HepG2 (cell line): ENCODE results near the gene ITGA7. TPM values are rescaled to one million over a fixed set of nuclear protein-coding genes. Genes with fewer than 3 reads are reported as not detected.

Source experiments
- ATAC-seq: fragments of 200-7000 bp; cut with Tn5 transposase; 3 replicates; pipeline ENCODE4 v1.9.1; 2020; ENCODE audit warnings: mild to moderate bottlenecking, moderate library complexity
- BruUV-seq: library from RNA; stranded (reverse); fragments of 400-500 nt; replicated peaks from 2 replicates; lab custom pipeline; 2021; lab: Mats Ljungman, UMichigan
- CTCF ChIA-PET: fragments of 300-600 bp; formaldehyde crosslinking; extraction: SDS; loops from one replicate; lab custom pipeline; 2021; ENCODE audit warnings: low total read pairs, inconsistent platforms, low intra/inter-chr PET ratio; lab: Yijun Ruan, JAX
- POLR2A ChIA-PET: fragments of 350-600 bp; sonication (Branson Sonifier 250); formaldehyde crosslinking; loops from one replicate; lab custom pipeline; 2020; ENCODE audit warnings: antibody characterized with exemption, inconsistent platforms; lab: Yijun Ruan, JAX
- DNase-seq: peaks from one replicate; pipeline ENCODE4 v3.0.0-alpha.2; 2015; ENCODE audit warnings: low spot score
- FAIRE-seq: peaks from 3 replicates; lab custom pipeline; 2011; peaks lifted over from hg19 to GRCh38; lab: Jason Lieb, UNC
- H2AFZ ChIP-seq: one replicate; pipeline ENCODE4 v1.6.1; 2011; ENCODE audit warnings: low read length, inconsistent platforms
- H3K27ac ChIP-seq: fragments of 300-600 bp; 3 replicates; pipeline ENCODE4 v1.8.0; 2011; ENCODE audit warnings: mixed run types, mild to moderate bottlenecking, mixed read lengths, low read length, inconsistent platforms; ENCODE audit not compliant: insufficient read depth; ENCODE audit errors: extremely low read length
- H3K27me3 ChIP-seq, 2 experiments: fragments of 200-600 bp in 1 of 2; 2 replicates in 1 of 2; 3 replicates in 1 of 2; pipeline versions ENCODE4 v1.6.0 to v1.8.0; 2011; ENCODE audit warnings: low read length in 2 of 2, mild to moderate bottlenecking in 2 of 2, moderate library complexity in 2 of 2, inconsistent platforms in 1 of 2; ENCODE audit not compliant: insufficient read depth in 2 of 2, control insufficient read depth in 1 of 2
- H3K36me3 ChIP-seq, 2 experiments: fragments of 200-600 bp in 1 of 2; replicated peaks in 1 of 2; 2 replicates in 1 of 2; 3 replicates in 1 of 2; pipeline versions ENCODE4 v1.5.1 to v1.8.0; 2011; ENCODE audit warnings: low read length in 2 of 2, inconsistent platforms in 1 of 2; ENCODE audit not compliant: insufficient read depth in 2 of 2, control insufficient read depth in 1 of 2
- H3K4me1 ChIP-seq: 2 replicates; pipeline ENCODE4 v1.5.1; 2012; ENCODE audit warnings: low read length, inconsistent platforms; ENCODE audit not compliant: insufficient read depth
- H3K4me2 ChIP-seq: 2 replicates; pipeline ENCODE4 v1.6.0; 2011; ENCODE audit warnings: low read depth, low read length, inconsistent platforms
- H3K4me3 ChIP-seq, 3 experiments: fragments of 200-600 bp in 1 of 3; sonication (generic), shearing (Covaris generic) in 1 of 3; replicated peaks in 1 of 3; 2 replicates each; pipeline ENCODE4 v1.5.1; 2011 to 2016; ENCODE audit warnings: low read length in 3 of 3, inconsistent platforms in 2 of 3, low read depth in 2 of 3, mild to moderate bottlenecking in 2 of 3, control low read depth in 1 of 3, mixed read lengths in 1 of 3; ENCODE audit not compliant: insufficient read depth in 1 of 3
- H3K79me2 ChIP-seq: one replicate; pipeline ENCODE4 v1.6.1; 2011; ENCODE audit warnings: low read length, inconsistent platforms; ENCODE audit not compliant: insufficient read depth
- H3K9ac ChIP-seq: 2 replicates; pipeline ENCODE4 v1.6.0; 2011; ENCODE audit warnings: mild to moderate bottlenecking, low read depth, low read length, inconsistent platforms; ENCODE audit not compliant: insufficient read depth
- H3K9me3 ChIP-seq: 2 replicates; pipeline ENCODE4 v1.5.1; 2012; ENCODE audit warnings: mild to moderate bottlenecking, low read length
- H4K20me1 ChIP-seq: 2 replicates; pipeline ENCODE4 v1.6.0; 2011; ENCODE audit warnings: inconsistent platforms, mild to moderate bottlenecking, low read length, moderate library complexity; ENCODE audit not compliant: insufficient read depth
- ERF ChIP-seq: IDR thresholded peaks from 2 replicates; pipeline ENCODE4 v1.6.1; 2018; ENCODE audit warnings: missing biosample characterization, missing genetic modification reagents
- HES4 ChIP-seq: sonication (generic); formaldehyde crosslinking; IDR thresholded peaks from 2 replicates; pipeline ENCODE4 v1.9.0; 2021; ENCODE audit warnings: mild to moderate bottlenecking, missing genetic modification reagents, borderline replicate concordance
- NPAS2 ChIP-seq: sonication (generic); formaldehyde crosslinking; IDR thresholded peaks from 2 replicates; pipeline ENCODE4 v1.8.0; 2022; ENCODE audit warnings: mild to moderate bottlenecking, missing genetic modification reagents, borderline replicate concordance
- REL ChIP-seq: sonication (generic); formaldehyde crosslinking; conservative IDR thresholded peaks from 2 replicates; pipeline ENCODE4 v1.8.0; 2022; ENCODE audit warnings: mild to moderate bottlenecking, missing genetic modification reagents, moderate library complexity
- STAT5B ChIP-seq: sonication (generic); formaldehyde crosslinking; IDR thresholded peaks from 2 replicates; pipeline ENCODE4 v1.4.0; 2020; ENCODE audit warnings: missing genetic modification reagents
- ZBTB8A ChIP-seq: sonication (generic); formaldehyde crosslinking; IDR thresholded peaks from 2 replicates; pipeline ENCODE4 v1.4.0; 2020; ENCODE audit warnings: mild to moderate bottlenecking, low read depth, missing genetic modification reagents, borderline replicate concordance
- WGBS: methylation state at CpG from one replicate; pipeline ENCODE4 v1.1.6; 2017; ENCODE audit warnings: low lambda C conversion rate; 5-methylcytosine and 5-hydroxymethylcytosine counted together
- in situ Hi-C: cut with HindIII; loops from 2 replicates; pipeline ENCODE4 v1.10.0; 2017; ENCODE audit warnings: low pct_unique_long_range_greater_than_20kb; ENCODE audit not compliant: extremely low pct_ligation_motif_present
- intact Hi-C: fragments of 100-400 bp; cut with micrococcal nuclease; formaldehyde crosslinking; loops from one replicate; pipeline ENCODE4 v1.10.0; 2022; ENCODE audit not compliant: unreplicated experiment
- polyA plus RNA-seq, 8 experiments: library from polyadenylated mRNA; depleted of rRNA in 3 of 8; stranded (reverse) in 7 of 8; unstranded in 1 of 8; fragments of >200 nt; fragmentation: Illumina TruSeq in 4 of 8; extraction: Trizol in 4 of 8; gene quantifications; 2 replicates each; pipeline versions ENCODE4 v1.2.1 to v1.2.3, GENCODE V29; 2011 to 2016; ENCODE audit warnings: low read depth in 4 of 8, missing spikeins in 1 of 8, mixed read lengths in 1 of 8; ENCODE audit not compliant: insufficient read depth in 1 of 8
- total RNA-seq, 5 experiments: library from RNA; depleted of rRNA; stranded (reverse); fragments of >200 nt; fragmentation: Illumina TruSeq; extraction: Trizol; gene quantifications; 2 replicates each; pipeline ENCODE4 v1.2.3, GENCODE V29; 2016; ENCODE audit warnings: low read depth in 1 of 5
- TF ChIP-seq, protein P1 (sequence below): IDR thresholded peaks from 2 replicates; pipeline ENCODE4 v1.6.1; 2012; ENCODE audit warnings: low read length, improper control_type of control experiment

Gene ITGA7
- total and polyA plus RNA-seq, 2 of the 13 experiments (the other 11 are each of a cell fraction or from before 2014, with no cell fraction given): 0.65 to 0.75 TPM

DNA sequence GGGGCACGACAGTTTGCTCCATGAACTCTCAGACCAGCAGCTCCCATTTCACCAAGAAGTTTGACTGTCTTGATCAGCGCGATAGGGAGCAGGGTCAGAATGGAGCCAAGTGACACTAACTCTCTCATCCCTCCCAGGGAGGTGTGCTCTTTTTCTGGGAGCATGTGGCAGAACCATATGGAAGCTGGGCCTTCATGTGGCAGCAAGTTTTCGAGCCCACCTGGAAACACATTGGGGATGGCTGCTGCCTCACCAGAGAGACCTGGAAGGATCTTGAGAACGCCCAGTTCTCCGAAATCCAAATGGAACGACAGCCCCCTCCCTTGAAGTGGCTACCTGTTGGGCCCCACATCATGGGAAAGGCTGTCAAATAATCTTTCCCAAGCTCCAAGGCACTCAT lies 24.0 kb downstream of the ITGA7 start:
- no peak overlapping the region for H3K9ac ChIP-seq
- no peak for ATAC-seq
- peaks cover 0 to 3% of the 10 kb centered on the region in 2 experiments; a peak in 1 of 5 replicates for H3K36me3 ChIP-seq
- BruUV-seq: no TSS peak
- no peak overlapping the region for H3K4me3 ChIP-seq
- H3K4me1 ChIP-seq: peaks cover 22% of the 10 kb centered on the region
- no peaks in the 10 kb centered on the region for H4K20me1 ChIP-seq
- H3K79me2 ChIP-seq: peaks cover 7% of the 10 kb centered on the region
- H3K9me3 ChIP-seq: no peaks in the 10 kb centered on the region
- H3K27ac ChIP-seq: no peak overlapping the region
- H3K27me3 ChIP-seq: no peaks in the 10 kb centered on the region; a peak in 1 of 5 replicates
- ChIA-PET CTCF (no interaction called here), POLR2A (interaction anchor here (0.7 kb wide), 1 partner anchor 10 kb away, joined by 3 read pairs; no protein-coding TSS in a partner anchor)
- no peak for FAIRE-seq
- intact Hi-C loops: no loop called here
- 93% methylated on average over 6 of the region's 7 CpGs for WGBS
- in situ Hi-C loops: no loop called here
- H2AFZ ChIP-seq: no peak overlapping the region
- TF ChIP-seq STAT5B (CRISPR knock-in tag) (no peak), ZBTB8A (CRISPR knock-in tag) (no peak), NPAS2 (CRISPR knock-in tag) (no peak), REL (CRISPR knock-in tag) (no peak), HES4 (CRISPR knock-in tag) (no peak), ERF (CRISPR knock-in tag) (no peak)
- TF ChIP-seq, protein P1, sequence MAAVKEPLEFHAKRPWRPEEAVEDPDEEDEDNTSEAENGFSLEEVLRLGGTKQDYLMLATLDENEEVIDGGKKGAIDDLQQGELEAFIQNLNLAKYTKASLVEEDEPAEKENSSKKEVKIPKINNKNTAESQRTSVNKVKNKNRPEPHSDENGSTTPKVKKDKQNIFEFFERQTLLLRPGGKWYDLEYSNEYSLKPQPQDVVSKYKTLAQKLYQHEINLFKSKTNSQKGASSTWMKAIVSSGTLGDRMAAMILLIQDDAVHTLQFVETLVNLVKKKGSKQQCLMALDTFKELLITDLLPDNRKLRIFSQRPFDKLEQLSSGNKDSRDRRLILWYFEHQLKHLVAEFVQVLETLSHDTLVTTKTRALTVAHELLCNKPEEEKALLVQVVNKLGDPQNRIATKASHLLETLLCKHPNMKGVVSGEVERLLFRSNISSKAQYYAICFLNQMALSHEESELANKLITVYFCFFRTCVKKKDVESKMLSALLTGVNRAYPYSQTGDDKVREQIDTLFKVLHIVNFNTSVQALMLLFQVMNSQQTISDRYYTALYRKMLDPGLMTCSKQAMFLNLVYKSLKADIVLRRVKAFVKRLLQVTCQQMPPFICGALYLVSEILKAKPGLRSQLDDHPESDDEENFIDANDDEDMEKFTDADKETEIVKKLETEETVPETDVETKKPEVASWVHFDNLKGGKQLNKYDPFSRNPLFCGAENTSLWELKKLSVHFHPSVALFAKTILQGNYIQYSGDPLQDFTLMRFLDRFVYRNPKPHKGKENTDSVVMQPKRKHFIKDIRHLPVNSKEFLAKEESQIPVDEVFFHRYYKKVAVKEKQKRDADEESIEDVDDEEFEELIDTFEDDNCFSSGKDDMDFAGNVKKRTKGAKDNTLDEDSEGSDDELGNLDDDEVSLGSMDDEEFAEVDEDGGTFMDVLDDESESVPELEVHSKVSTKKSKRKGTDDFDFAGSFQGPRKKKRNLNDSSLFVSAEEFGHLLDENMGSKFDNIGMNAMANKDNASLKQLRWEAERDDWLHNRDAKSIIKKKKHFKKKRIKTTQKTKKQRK: no peak
- DNase-seq: no peak
- 0 out of 2 replicates have a peak overlapping the region, but pooled peaks have one; percentile 1 for H3K4me2 ChIP-seq
